Endothelial cell of umbilical vein (primary cell): ENCODE measurements around the gene SUCLG2. TPM values are rescaled to one million over a fixed set of nuclear protein-coding genes. Genes with fewer than 3 reads are reported as not detected.

Experiments
- BruUV-seq: library from RNA; stranded (reverse); fragments of 400-500 nt; replicated peaks from 2 replicates; lab custom pipeline; 2021; lab: Mats Ljungman, UMichigan
- CTCF ChIA-PET: fragments of 300-600, 350-600 bp; sonication (Branson Sonifier 250); formaldehyde crosslinking; loops from one replicate; lab custom pipeline; 2021; ENCODE audit warnings: antibody characterized with exemption, inconsistent platforms; lab: Charles Lee
- POLR2A ChIA-PET: fragments of 300-600, 350-600 bp; sonication (Branson Sonifier 250); formaldehyde crosslinking; loops from one replicate; lab custom pipeline; 2021; ENCODE audit warnings: antibody characterized with exemption, inconsistent platforms; lab: Charles Lee
- DNase-seq: peaks from one replicate; pipeline ENCODE4 v3.0.0-alpha.2; 2011; ENCODE audit warnings: low read depth, low spot score
- FAIRE-seq: peaks from 2 replicates; lab custom pipeline; 2011; peaks lifted over from hg19 to GRCh38; lab: Jason Lieb, UNC
- H2AFZ ChIP-seq: 2 replicates; pipeline ENCODE4 v1.6.0; 2012; ENCODE audit warnings: low read depth, low read length, control low read depth, inconsistent platforms
- H3K27ac ChIP-seq: 2 replicates; pipeline ENCODE4 v1.5.1; 2011; ENCODE audit warnings: low read depth, mild to moderate bottlenecking, control low read depth, low read length, moderate library complexity; ENCODE audit not compliant: insufficient read depth
- H3K27me3 ChIP-seq, 2 experiments: 2 replicates each; pipeline versions ENCODE4 v1.6.0 to v1.6.1; 2011; ENCODE audit warnings: low read length in 2 of 2, mixed read lengths in 1 of 2; ENCODE audit not compliant: control insufficient read depth in 2 of 2, insufficient read depth in 2 of 2
- H3K36me3 ChIP-seq, 2 experiments: 2 replicates in 1 of 2; 3 replicates in 1 of 2; pipeline ENCODE4 v1.5.1; 2011; ENCODE audit warnings: low read length in 2 of 2, mild to moderate bottlenecking in 1 of 2, moderate library complexity in 1 of 2; ENCODE audit not compliant: control insufficient read depth in 2 of 2, insufficient read depth in 2 of 2; ENCODE audit errors: extremely low read depth in 1 of 2
- H3K4me1 ChIP-seq: 3 replicates; pipeline ENCODE4 v1.5.1; 2011; ENCODE audit warnings: mild to moderate bottlenecking, low read length; ENCODE audit not compliant: control insufficient read depth, insufficient read depth; ENCODE audit errors: extremely low read depth
- H3K4me2 ChIP-seq: 2 replicates; pipeline ENCODE4 v1.6.1; 2011; ENCODE audit warnings: low read length, control low read depth, mixed read lengths; ENCODE audit not compliant: insufficient read depth
- H3K4me3 ChIP-seq, 3 experiments: fragments of 200-600 bp in 1 of 3; sonication (generic), shearing (Covaris generic) in 1 of 3; replicated peaks in 1 of 3; 2 replicates each; pipeline ENCODE4 v1.5.1; 2011 to 2016; ENCODE audit warnings: control low read depth in 3 of 3, low read length in 3 of 3, mild to moderate bottlenecking in 2 of 3, inconsistent platforms in 1 of 3, low read depth in 1 of 3, moderate library complexity in 1 of 3; ENCODE audit not compliant: insufficient read depth in 1 of 3
- H3K79me2 ChIP-seq: 2 replicates; pipeline ENCODE4 v1.6.0; 2012; ENCODE audit warnings: low read length, inconsistent platforms; ENCODE audit not compliant: control insufficient read depth, insufficient read depth
- H3K9ac ChIP-seq: replicated peaks from 2 replicates; pipeline ENCODE3; 2011; ENCODE audit warnings: low read length, control low read depth; ENCODE audit not compliant: insufficient read depth; ENCODE audit errors: extremely low read depth
- H3K9me1 ChIP-seq: replicated peaks from 3 replicates; pipeline ENCODE4 v1.6.0; 2011; ENCODE audit warnings: mild to moderate bottlenecking, low read length; ENCODE audit not compliant: control insufficient read depth, insufficient read depth; ENCODE audit errors: extremely low read depth
- H3K9me3 ChIP-seq: replicated peaks from 2 replicates; pipeline ENCODE4 v1.5.1; 2012; ENCODE audit warnings: low read length, inconsistent platforms; ENCODE audit not compliant: control insufficient read depth, insufficient read depth
- H4K20me1 ChIP-seq: replicated peaks from 2 replicates; pipeline ENCODE3; 2011; ENCODE audit warnings: mild to moderate bottlenecking, low read length; ENCODE audit not compliant: control insufficient read depth, insufficient read depth; ENCODE audit errors: extremely low read depth
- EZH2 ChIP-seq: IDR thresholded peaks from 2 replicates; pipeline ENCODE4 v1.6.1; 2012; ENCODE audit warnings: borderline replicate concordance, low read depth, mild to moderate bottlenecking, moderate library complexity, low read length, inconsistent platforms; ENCODE audit not compliant: severe bottlenecking
- FOS ChIP-seq: IDR thresholded peaks from 2 replicates; pipeline ENCODE4 v1.6.1; 2011; ENCODE audit warnings: mild to moderate bottlenecking, low read length, moderate library complexity, borderline replicate concordance; ENCODE audit not compliant: insufficient read depth
- GATA2 ChIP-seq: IDR thresholded peaks from 2 replicates; pipeline ENCODE4 v1.7.0; 2011; ENCODE audit warnings: low read depth, mild to moderate bottlenecking, moderate library complexity, mixed read lengths, low read length; ENCODE audit not compliant: insufficient read length, insufficient read depth
- JUN ChIP-seq: IDR thresholded peaks from 2 replicates; pipeline ENCODE4 v1.6.1; 2011; ENCODE audit warnings: borderline replicate concordance, low read depth; ENCODE audit not compliant: insufficient read length, insufficient read depth
- MYC ChIP-seq: IDR thresholded peaks from one replicate; pipeline ENCODE4 v1.6.1; 2011; ENCODE audit warnings: mild to moderate bottlenecking, low read depth, low read length
- POLR2A ChIP-seq: IDR thresholded peaks from 2 replicates; pipeline ENCODE4 v1.6.1; 2012; ENCODE audit warnings: low read depth, mild to moderate bottlenecking, control low read depth, low read length
- POLR2AphosphoS5 ChIP-seq: IDR thresholded peaks from 2 replicates; pipeline ENCODE4 v1.6.1; 2012; ENCODE audit warnings: low read depth, mild to moderate bottlenecking, control low read depth, low read length, moderate library complexity; ENCODE audit not compliant: insufficient read depth
- dilution Hi-C: fragments of 300-500 bp; cut with MboI; formaldehyde crosslinking; loops from one replicate; pipeline ENCODE4 v1.15.0; 2019; ENCODE audit warnings: low sequenced_read_pairs; ENCODE audit not compliant: extremely low pct_ligation_motif_present
- intact Hi-C: fragments of 100-400 bp; cut with micrococcal nuclease; formaldehyde crosslinking; loops from one replicate; pipeline ENCODE4 v1.10.0; 2022
- polyA plus RNA-seq, 4 experiments: library from polyadenylated mRNA; depleted of rRNA in 3 of 4; stranded (reverse) in 3 of 4; unstranded in 1 of 4; fragments of >200 nt; gene quantifications; 2 replicates each; pipeline versions ENCODE4 v1.2.1 to v1.2.3, GENCODE V29; 2011 to 2012; ENCODE audit warnings: missing spikeins in 1 of 4
- total RNA-seq: library from RNA; stranded (reverse); gene quantifications from 2 replicates; pipeline ENCODE4 v1.2.3, GENCODE V29; 2021
- TF ChIP-seq, protein P1 (sequence below), 2 donors: IDR thresholded peaks; 1 replicate in 1 of 2; 2 replicates in 1 of 2; pipeline ENCODE4 v1.5.1; 2011; ENCODE audit warnings: low read length in 2 of 2, mild to moderate bottlenecking in 2 of 2, moderate library complexity in 2 of 2, control low read depth in 1 of 2, inconsistent platforms in 1 of 2, low read depth in 1 of 2; ENCODE audit not compliant: insufficient read depth in 1 of 2; ENCODE audit errors: extremely low read depth in 1 of 2
- TF ChIP-seq, protein P2 (sequence below): IDR thresholded peaks from 2 replicates; pipeline ENCODE4 v1.6.1; 2011; ENCODE audit not compliant: insufficient read depth, insufficient read length

Gene SUCLG2
- total and polyA plus RNA-seq, 2 donors (not counting 3 experiments of a cell fraction or from before 2014, with no cell fraction given): 8.1 to 38.3 TPM

DNA sequence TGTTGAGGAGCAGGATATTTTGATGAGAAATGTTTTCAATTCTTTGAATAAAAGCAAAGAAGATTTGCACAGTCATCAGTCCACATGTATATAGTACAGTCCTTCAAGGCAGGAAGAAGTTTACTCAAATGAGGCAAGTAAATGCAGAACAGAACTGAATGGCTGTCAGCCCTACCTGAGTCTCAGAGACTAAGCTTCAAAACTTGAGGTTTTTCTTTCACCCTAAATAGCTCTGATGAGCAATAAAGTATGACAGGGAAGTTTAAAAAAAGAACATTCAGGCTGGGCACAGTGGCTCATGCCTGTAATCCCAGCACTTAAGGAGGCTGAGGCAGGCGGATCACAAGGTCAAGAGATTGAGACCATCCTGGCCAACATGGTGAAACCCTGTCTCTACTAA, 232.5 kb downstream of the SUCLG2 start:
- Histone ChIP-seq H3K9me3 (no peaks in the 10 kb centered on the region), H3K79me2 (no peaks in the 10 kb centered on the region), H3K4me2 (no peak overlapping the region), H3K27ac (no peak overlapping the region), H3K4me1 (no peaks in the 10 kb centered on the region), H3K9me1 (no peaks in the 10 kb centered on the region), H4K20me1 (no peaks in the 10 kb centered on the region), H3K27me3 (no peaks in the 10 kb centered on the region), H3K36me3 (no peaks in the 10 kb centered on the region), H2AFZ (no peak overlapping the region), H3K9ac (no peak overlapping the region), H3K4me3 (no peak overlapping the region)
- CTCF ChIA-PET: interaction anchor here (0.8 to 1.1 kb wide), 2 partner anchors 9 to 28 kb away, joined by 3 read pairs; no protein-coding TSS in a partner anchor
- dilution Hi-C loops: no loop called here
- BruUV-seq: no TSS peak
- FAIRE-seq (no peak), DNase-seq (no peak)
- intact Hi-C loops: no loop called here
- no peak for TF ChIP-seq GATA2
- no peak for TF ChIP-seq MYC
- no peak for TF ChIP-seq POLR2A
- TF ChIP-seq JUN: no peak
- TF ChIP-seq, protein P1, sequence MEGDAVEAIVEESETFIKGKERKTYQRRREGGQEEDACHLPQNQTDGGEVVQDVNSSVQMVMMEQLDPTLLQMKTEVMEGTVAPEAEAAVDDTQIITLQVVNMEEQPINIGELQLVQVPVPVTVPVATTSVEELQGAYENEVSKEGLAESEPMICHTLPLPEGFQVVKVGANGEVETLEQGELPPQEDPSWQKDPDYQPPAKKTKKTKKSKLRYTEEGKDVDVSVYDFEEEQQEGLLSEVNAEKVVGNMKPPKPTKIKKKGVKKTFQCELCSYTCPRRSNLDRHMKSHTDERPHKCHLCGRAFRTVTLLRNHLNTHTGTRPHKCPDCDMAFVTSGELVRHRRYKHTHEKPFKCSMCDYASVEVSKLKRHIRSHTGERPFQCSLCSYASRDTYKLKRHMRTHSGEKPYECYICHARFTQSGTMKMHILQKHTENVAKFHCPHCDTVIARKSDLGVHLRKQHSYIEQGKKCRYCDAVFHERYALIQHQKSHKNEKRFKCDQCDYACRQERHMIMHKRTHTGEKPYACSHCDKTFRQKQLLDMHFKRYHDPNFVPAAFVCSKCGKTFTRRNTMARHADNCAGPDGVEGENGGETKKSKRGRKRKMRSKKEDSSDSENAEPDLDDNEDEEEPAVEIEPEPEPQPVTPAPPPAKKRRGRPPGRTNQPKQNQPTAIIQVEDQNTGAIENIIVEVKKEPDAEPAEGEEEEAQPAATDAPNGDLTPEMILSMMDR (IDR thresholded peaks at IDR 0.05; ENCODE audit: extremely low read depth in 1 of 2, insufficient read depth in 1 of 2, low read depth in 1 of 2, low read length in 2 of 2): no peak
- TF ChIP-seq, protein P2, sequence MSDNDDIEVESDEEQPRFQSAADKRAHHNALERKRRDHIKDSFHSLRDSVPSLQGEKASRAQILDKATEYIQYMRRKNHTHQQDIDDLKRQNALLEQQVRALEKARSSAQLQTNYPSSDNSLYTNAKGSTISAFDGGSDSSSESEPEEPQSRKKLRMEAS: no peak
- POLR2A ChIA-PET: no interaction called here

DNA sequence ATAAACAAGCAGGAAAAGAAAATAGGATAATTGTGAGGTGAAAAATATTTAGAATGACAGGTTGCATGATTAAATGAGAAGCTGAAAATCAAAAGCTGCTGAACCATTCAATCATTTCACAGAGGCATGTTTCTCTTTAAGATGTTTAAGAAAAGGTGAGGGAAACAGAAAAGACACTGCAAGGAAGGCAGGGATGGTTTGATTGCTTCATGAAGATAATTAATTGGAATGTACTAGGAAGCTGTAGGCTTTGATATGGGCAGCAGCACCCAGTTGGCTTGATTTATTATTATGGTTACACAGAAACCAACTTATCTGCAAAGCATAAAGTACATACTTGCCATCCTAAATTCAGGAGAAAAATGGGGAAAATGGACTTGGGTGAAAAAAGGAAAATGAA, 234.6 kb downstream of the SUCLG2 start:
- FAIRE-seq: no peak
- Histone ChIP-seq H3K36me3 (no peaks in the 10 kb centered on the region), H3K9me1 (no peaks in the 10 kb centered on the region), H3K4me3 (no peak overlapping the region), H3K4me1 (no peaks in the 10 kb centered on the region), H2AFZ (no peak overlapping the region), H3K27ac (no peak overlapping the region), H4K20me1 (no peaks in the 10 kb centered on the region), H3K27me3 (no peaks in the 10 kb centered on the region), H3K79me2 (no peaks in the 10 kb centered on the region), H3K9me3 (no peaks in the 10 kb centered on the region), H3K9ac (no peak overlapping the region), H3K4me2 (no peak overlapping the region)
- ChIA-PET CTCF (no interaction called here), POLR2A (no interaction called here)
- TF ChIP-seq FOS (no peak), POLR2A (no peak), POLR2AphosphoS5 (no peak), MYC (no peak), JUN (no peak), GATA2 (no peak), EZH2 (no peak)
- TF ChIP-seq, protein P1 (IDR thresholded peaks at IDR 0.05; ENCODE audit: extremely low read depth in 1 of 2, insufficient read depth in 1 of 2, low read depth in 1 of 2, low read length in 2 of 2): no peak
- TF ChIP-seq, protein P2: no peak
- intact Hi-C loops (no loop called here), dilution Hi-C loops (no loop called here)
- DNase-seq: no peak
- BruUV-seq: no TSS peak
